ENCODE data around the gene LRP1B. TPM values are rescaled to one million over a fixed set of nuclear protein-coding genes. Genes with fewer than 3 reads are reported as not detected.

Gene LRP1B
- total and polyA plus RNA-seq, 2 of the 8 experiments (the other 6 are each of a cell fraction or from before 2014, with no cell fraction given): 0.03 TPM; not detected in 1

GRCh38 chr2:140891614-140892212 lies 1239.1 kb downstream of the LRP1B start:
- no peak overlapping the region for H2BK5ac ChIP-seq (ENCODE audit: low read depth, low read length)
- H3K23ac ChIP-seq (ENCODE audit: insufficient read length): no peak overlapping the region
- ChIA-PET POLR2A (ENCODE audit: partially characterized antibody) (no interaction called here), CTCF (ENCODE audit: partially characterized antibody) (no interaction called here)
- H3K56ac ChIP-seq (replicated peaks; ENCODE audit: insufficient read length, low read depth, low read length): no peak overlapping the region
- no peaks in the 10 kb centered on the region for H4K20me1 ChIP-seq (replicated peaks in 1 of 2; ENCODE audit: control insufficient read depth in 1 of 2, insufficient read depth in 2 of 2, low read length in 2 of 2)
- no peak overlapping the region for H3K4me3 ChIP-seq (ENCODE audit: extremely low read depth in 1 of 4, insufficient read depth in 2 of 4, low read depth in 3 of 4, low read length in 4 of 4)
- H3K27ac ChIP-seq (ENCODE audit: low read depth, low read length): no peak overlapping the region
- H3K36me3 ChIP-seq (ENCODE audit: control insufficient read depth in 2 of 4, insufficient read depth in 4 of 4, low read length in 3 of 4): no peaks in the 10 kb centered on the region
- no peak overlapping the region for H3K4me2 ChIP-seq (ENCODE audit: insufficient read depth in 1 of 2, low read depth in 2 of 2, low read length in 2 of 2)
- WGBS, 2 experiments (ENCODE audit: extremely low coverage in 1 of 2, insufficient coverage in 1 of 2, insufficient read length in 1 of 2, insufficient replicate concordance in 2 of 2, low coverage in 1 of 2, low lambda C conversion rate in 2 of 2, missing lambda C conversion rate in 1 of 2): 58% methylated on average over 1 of the region's 1 CpG; no CpG with 5 or more reads in 1 of the 2 experiments
- no peak overlapping the region for H4K5ac ChIP-seq (ENCODE audit: insufficient read length, low read depth, low read length)
- no peak overlapping the region for H2BK120ac ChIP-seq (replicated peaks; ENCODE audit: low read depth, low read length)
- FAIRE-seq (peak; percentile 76), DNase-seq (ENCODE audit: low read depth in 1 of 2, low spot score in 2 of 2) (no peak)
- H3K9ac ChIP-seq (replicated peaks in 1 of 4; ENCODE audit: extremely low read depth in 1 of 4, low read depth in 3 of 4, low read length in 3 of 4): peak overlapping the region in 1 of 4 experiments; percentile 34; a peak in 1 of 7 replicates
- no peak overlapping the region for H2BK20ac ChIP-seq (ENCODE audit: low read length)
- H3K79me2 ChIP-seq (ENCODE audit: control insufficient read depth in 1 of 2, insufficient read depth in 2 of 2, low read length in 2 of 2): no peaks in the 10 kb centered on the region
- H3K14ac ChIP-seq (ENCODE audit: insufficient read length): no peak overlapping the region
- H2BK15ac ChIP-seq (ENCODE audit: low read length): no peak overlapping the region
- H3K18ac ChIP-seq (ENCODE audit: extremely low read depth, low read length): no peak overlapping the region
- no peak overlapping the region for H4K91ac ChIP-seq (replicated peaks; ENCODE audit: insufficient read length, low read length)
- H3K4ac ChIP-seq (replicated peaks; ENCODE audit: insufficient read length, low read depth, low read length): no peak overlapping the region
- H3K4me1 ChIP-seq (replicated peaks in 1 of 4; ENCODE audit: control insufficient read depth in 3 of 4, insufficient read depth in 4 of 4, low read length in 3 of 4): peaks cover 2 to 6% (median 3%) of the 10 kb centered on the region in 4 experiments; a peak in 4 of 7 replicates
- H3K27me3 ChIP-seq (replicated peaks in 1 of 4; ENCODE audit: control insufficient read depth in 3 of 4, extremely low read depth in 1 of 4, insufficient read depth in 3 of 4, low read length in 3 of 4): no peaks in the 10 kb centered on the region
- no peaks in the 10 kb centered on the region for H3K79me1 ChIP-seq (ENCODE audit: low read depth, low read length)
- H4K8ac ChIP-seq (ENCODE audit: extremely low read depth, insufficient read depth, low read length): no peak overlapping the region
- no peak overlapping the region for H2BK12ac ChIP-seq (ENCODE audit: low read depth, low read length)
- no peaks in the 10 kb centered on the region for H3K9me3 ChIP-seq (ENCODE audit: insufficient read depth in 2 of 2, low read depth in 1 of 2, low read length in 1 of 2)
- H2AK5ac ChIP-seq (ENCODE audit: low read depth, low read length): no peak overlapping the region
- no peak overlapping the region for H2AFZ ChIP-seq (ENCODE audit: low read length)
- H3K23me2 ChIP-seq (ENCODE audit: low read depth, low read length): no peaks in the 10 kb centered on the region
- TF ChIP-seq KDM5A (IDR thresholded peaks at IDR 0.05; ENCODE audit: low read length): no peak
- no peak for TF ChIP-seq ASH2L (IDR thresholded peaks at IDR 0.05; ENCODE audit: low read length)
- TF ChIP-seq YY1 (IDR thresholded peaks at IDR 0.05; ENCODE audit: low read depth, low read length): no peak
- no peak for TF ChIP-seq BACH1 (IDR thresholded peaks at IDR 0.05; ENCODE audit: low read length)
- TF ChIP-seq CTCF (IDR thresholded peaks at IDR 0.05; ENCODE audit: control extremely low read depth in 1 of 3, insufficient read depth in 1 of 3, low read depth in 1 of 3, low read length in 3 of 3): peak in 2 of 3 experiments; percentile 9 to 39; a peak in 2 of 4 replicates
- no peak for TF ChIP-seq CHD1 (IDR thresholded peaks at IDR 0.05; ENCODE audit: low read depth, low read length)
- TF ChIP-seq RNF2 (IDR thresholded peaks at IDR 0.05; ENCODE audit: borderline replicate concordance, low read depth, low read length, missing control alignments, poor library complexity, severe bottlenecking): no peak
- TF ChIP-seq TCF12 (IDR thresholded peaks at IDR 0.05; ENCODE audit: low read depth, low read length): no peak
- no peak for TF ChIP-seq SIN3A (conservative IDR thresholded peaks at IDR 0.05 in 1 of 2, IDR thresholded peaks at IDR 0.05 in 1 of 2; ENCODE audit: low read depth in 1 of 2, low read length in 2 of 2)
- no peak for TF ChIP-seq EP300 (IDR thresholded peaks at IDR 0.05; ENCODE audit: borderline replicate concordance in 1 of 2, low read depth in 2 of 2, low read length in 2 of 2)

Measured in H1 (cell line).